Measurements from ENCODE around the gene GAS7. TPM values are rescaled to one million over a fixed set of nuclear protein-coding genes. Genes with fewer than 3 reads are reported as not detected.
A peak's percentile ranks its signal among the peaks of the same experiment; 100 is the strongest.

The GAS7 gene
- total RNA-seq, 2 donors from 2014 or later: 10.3 to 144 TPM

GRCh38 chr17:9907883-9908648, 290.3 kb downstream of the GAS7 start:
- WGBS: 58% methylated on average over 12 of the region's 12 CpGs
- Histone ChIP-seq H3K4me1 (replicated peaks) (no peaks in the 10 kb centered on the region), H3K27me3 (replicated peaks; ENCODE audit: insufficient read depth) (no peaks in the 10 kb centered on the region), H3K9me3 (no peaks in the 10 kb centered on the region), H3K27ac (no peak overlapping the region), H3K36me3 (no peaks in the 10 kb centered on the region), H3K4me3 (no peak overlapping the region)
- TF ChIP-seq CTCF (IDR thresholded peaks at IDR 0.05) (no peak), POLR2A (IDR thresholded peaks at IDR 0.05) (no peak), POLR2AphosphoS5 (IDR thresholded peaks at IDR 0.05) (no peak)
- intact Hi-C loops (cut with DNase I): loop anchor here (10.0 kb wide), 1 partner anchor 173 kb away; no protein-coding TSS in a partner anchor
- DNase-seq (ENCODE audit: low spot score): no peak

GRCh38 chr17:9907131-9907530, 291.3 kb downstream of the GAS7 start:
- Histone ChIP-seq H3K4me1 (replicated peaks) (no peaks in the 10 kb centered on the region), H3K27ac (no peak overlapping the region), H3K36me3 (no peaks in the 10 kb centered on the region), H3K4me3 (no peak overlapping the region), H3K9me3 (no peaks in the 10 kb centered on the region), H3K27me3 (replicated peaks; ENCODE audit: insufficient read depth) (no peaks in the 10 kb centered on the region)
- 77% methylated on average over 7 of the region's 7 CpGs for WGBS
- TF ChIP-seq POLR2A (IDR thresholded peaks at IDR 0.05) (no peak), CTCF (IDR thresholded peaks at IDR 0.05) (no peak), POLR2AphosphoS5 (IDR thresholded peaks at IDR 0.05) (no peak)
- intact Hi-C loops (cut with DNase I): loop anchor here (10.0 kb wide), 1 partner anchor 172 kb away; no protein-coding TSS in a partner anchor
- DNase-seq (ENCODE audit: low spot score): no peak

GRCh38 chr17:9906616-9907015, 291.8 kb downstream of the GAS7 start:
- Histone ChIP-seq H3K4me3 (no peak overlapping the region), H3K27me3 (replicated peaks; ENCODE audit: insufficient read depth) (no peaks in the 10 kb centered on the region), H3K9me3 (no peaks in the 10 kb centered on the region), H3K4me1 (replicated peaks) (no peaks in the 10 kb centered on the region), H3K27ac (no peak overlapping the region), H3K36me3 (no peaks in the 10 kb centered on the region)
- TF ChIP-seq POLR2AphosphoS5 (IDR thresholded peaks at IDR 0.05) (no peak), CTCF (IDR thresholded peaks at IDR 0.05) (no peak), POLR2A (IDR thresholded peaks at IDR 0.05) (no peak)
- no peak for DNase-seq (ENCODE audit: low spot score)
- intact Hi-C loops (cut with DNase I): loop anchor here (10.0 kb wide), 1 partner anchor 172 kb away; no protein-coding TSS in a partner anchor
- WGBS: 49% methylated on average over 14 of the region's 14 CpGs

GRCh38 chr17:9905902-9906301, 292.5 kb downstream of the GAS7 start:
- 23% methylated on average over 4 of the region's 4 CpGs for WGBS
- TF ChIP-seq CTCF (IDR thresholded peaks at IDR 0.05) (peak in 1 of 4 experiments; percentile 29), POLR2A (IDR thresholded peaks at IDR 0.05) (no peak), POLR2AphosphoS5 (IDR thresholded peaks at IDR 0.05) (no peak)
- intact Hi-C loops (cut with DNase I): loop anchor here (10.0 kb wide), 1 partner anchor 171 kb away; no protein-coding TSS in a partner anchor
- no peak for DNase-seq (ENCODE audit: low spot score)
- no peaks in the 10 kb centered on the region for H3K36me3 ChIP-seq
- no peak overlapping the region for H3K4me3 ChIP-seq
- H3K9me3 ChIP-seq: no peaks in the 10 kb centered on the region
- no peak overlapping the region for H3K27ac ChIP-seq
- H3K4me1 ChIP-seq (replicated peaks): no peaks in the 10 kb centered on the region
- H3K27me3 ChIP-seq (replicated peaks; ENCODE audit: insufficient read depth): no peaks in the 10 kb centered on the region

GRCh38 chr17:9905078-9905415, 293.4 kb downstream of the GAS7 start, which contains the start of gene RCVRN:
TSS of gene RCVRN (minus strand) at chr17:9905271. CDS start at chr17:9905180, 91 bp downstream.
- TF ChIP-seq POLR2A (IDR thresholded peaks at IDR 0.05) (no peak), POLR2AphosphoS5 (IDR thresholded peaks at IDR 0.05) (no peak), CTCF (IDR thresholded peaks at IDR 0.05) (no peak)
- WGBS: 93% methylated on average over 10 of the region's 11 CpGs
- no peak for DNase-seq (ENCODE audit: low spot score)
- Histone ChIP-seq H3K27ac (no peak within 1 kb of the TSS), H3K4me3 (no peak within 1 kb of the TSS), H3K4me1 (replicated peaks) (no peaks in the 10 kb centered on the region), H3K27me3 (replicated peaks; ENCODE audit: insufficient read depth) (no peaks in the 10 kb centered on the region), H3K36me3 (no peaks in the 10 kb centered on the region), H3K9me3 (no peaks in the 10 kb centered on the region)
- intact Hi-C loops (cut with DNase I): loop anchor here (10.0 kb wide), 1 partner anchor 170 kb away; no protein-coding TSS in a partner anchor

Data from prostate gland (tissue), 2 donors.